DND-41 (cell line): ENCODE data around the gene ZFHX3.

Experiments
- EZH2 ChIP-seq: IDR thresholded peaks from 3 replicates; pipeline ENCODE4 v1.6.1; 2012; ENCODE audit warnings: borderline replicate concordance, low read depth, mild to moderate bottlenecking, moderate library complexity, low read length, inconsistent platforms; ENCODE audit not compliant: severe bottlenecking
- TF ChIP-seq, protein P1 (sequence below): IDR thresholded peaks from 2 replicates; pipeline ENCODE4 v1.5.1; 2012; ENCODE audit warnings: borderline replicate concordance, low read length, moderate library complexity, mild to moderate bottlenecking; ENCODE audit not compliant: poor library complexity, severe bottlenecking; ENCODE audit errors: extremely low read depth

- TF ChIP-seq, protein P1, sequence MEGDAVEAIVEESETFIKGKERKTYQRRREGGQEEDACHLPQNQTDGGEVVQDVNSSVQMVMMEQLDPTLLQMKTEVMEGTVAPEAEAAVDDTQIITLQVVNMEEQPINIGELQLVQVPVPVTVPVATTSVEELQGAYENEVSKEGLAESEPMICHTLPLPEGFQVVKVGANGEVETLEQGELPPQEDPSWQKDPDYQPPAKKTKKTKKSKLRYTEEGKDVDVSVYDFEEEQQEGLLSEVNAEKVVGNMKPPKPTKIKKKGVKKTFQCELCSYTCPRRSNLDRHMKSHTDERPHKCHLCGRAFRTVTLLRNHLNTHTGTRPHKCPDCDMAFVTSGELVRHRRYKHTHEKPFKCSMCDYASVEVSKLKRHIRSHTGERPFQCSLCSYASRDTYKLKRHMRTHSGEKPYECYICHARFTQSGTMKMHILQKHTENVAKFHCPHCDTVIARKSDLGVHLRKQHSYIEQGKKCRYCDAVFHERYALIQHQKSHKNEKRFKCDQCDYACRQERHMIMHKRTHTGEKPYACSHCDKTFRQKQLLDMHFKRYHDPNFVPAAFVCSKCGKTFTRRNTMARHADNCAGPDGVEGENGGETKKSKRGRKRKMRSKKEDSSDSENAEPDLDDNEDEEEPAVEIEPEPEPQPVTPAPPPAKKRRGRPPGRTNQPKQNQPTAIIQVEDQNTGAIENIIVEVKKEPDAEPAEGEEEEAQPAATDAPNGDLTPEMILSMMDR = no peak
- no peak for TF ChIP-seq EZH2
Observed at GRCh38 chr16:72958522-72959076, 89.3 kb downstream of the ZFHX3 start.
